ENCODE results near the gene ACSM2B.
"Not testable (repeated sequence)": the region's sequence is repeated elsewhere in the genome, so short reads cannot be mapped to it uniquely, and the experiment has no call there.

ACSM2B gene

GRCh38 chr16:20576145-20576544, at the start of gene ACSM2B:
Gene ACSM2B (minus strand): TSS chr16:20576367. CDS start chr16:20564845, 11,522 bp downstream.
- CTCF ChIA-PET; H3K27ac ChIP-seq; POLR2A ChIA-PET (ENCODE audit: low non-redundant PET); DNase-seq (ENCODE audit: low spot score): not testable (repeated sequence)

DNA sequence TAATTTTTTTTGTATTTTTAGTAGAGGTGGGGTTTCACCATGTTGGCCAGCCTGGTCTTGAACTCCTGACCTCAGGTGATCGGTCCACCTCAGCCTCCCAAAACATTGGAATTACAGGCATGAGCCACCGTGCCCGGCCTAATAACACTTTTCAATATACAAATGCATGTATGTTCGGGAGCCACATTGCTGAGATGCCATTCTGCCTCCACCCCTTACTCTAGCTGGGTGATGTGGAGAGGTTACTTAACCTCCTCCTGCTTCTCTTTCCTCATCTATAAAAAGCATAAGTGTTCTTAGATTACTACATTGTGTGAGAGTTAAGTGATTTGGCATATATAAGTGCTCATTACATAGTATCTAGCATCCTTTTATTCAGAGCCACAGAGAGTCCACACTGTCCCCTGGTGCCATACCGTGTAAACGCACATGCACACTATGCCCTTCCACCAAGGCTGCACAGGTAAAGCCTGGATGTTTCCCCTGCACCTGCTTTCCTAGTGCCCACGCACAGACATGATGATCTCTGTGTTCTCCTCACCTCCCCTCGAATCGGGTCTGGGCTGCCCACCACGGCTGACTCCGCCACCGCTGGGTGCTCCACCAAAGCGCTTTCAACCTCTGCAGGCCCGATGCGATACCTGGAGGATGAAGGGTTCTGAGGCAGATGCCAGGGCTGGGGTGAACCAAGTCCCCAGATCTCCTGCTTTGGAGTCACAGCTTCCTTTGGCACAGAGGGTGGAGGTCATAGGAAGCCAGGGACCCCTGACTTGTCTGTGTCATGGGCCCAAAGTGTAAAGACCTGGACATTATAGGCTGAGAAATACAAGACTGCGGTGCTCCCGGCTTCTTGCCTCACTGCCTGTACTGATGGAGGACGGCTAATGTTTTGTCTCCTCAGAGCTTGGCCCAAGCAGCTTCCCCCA, 49.0 kb upstream of the ACSM2B start:
- TF ChIP-seq, protein P1, sequence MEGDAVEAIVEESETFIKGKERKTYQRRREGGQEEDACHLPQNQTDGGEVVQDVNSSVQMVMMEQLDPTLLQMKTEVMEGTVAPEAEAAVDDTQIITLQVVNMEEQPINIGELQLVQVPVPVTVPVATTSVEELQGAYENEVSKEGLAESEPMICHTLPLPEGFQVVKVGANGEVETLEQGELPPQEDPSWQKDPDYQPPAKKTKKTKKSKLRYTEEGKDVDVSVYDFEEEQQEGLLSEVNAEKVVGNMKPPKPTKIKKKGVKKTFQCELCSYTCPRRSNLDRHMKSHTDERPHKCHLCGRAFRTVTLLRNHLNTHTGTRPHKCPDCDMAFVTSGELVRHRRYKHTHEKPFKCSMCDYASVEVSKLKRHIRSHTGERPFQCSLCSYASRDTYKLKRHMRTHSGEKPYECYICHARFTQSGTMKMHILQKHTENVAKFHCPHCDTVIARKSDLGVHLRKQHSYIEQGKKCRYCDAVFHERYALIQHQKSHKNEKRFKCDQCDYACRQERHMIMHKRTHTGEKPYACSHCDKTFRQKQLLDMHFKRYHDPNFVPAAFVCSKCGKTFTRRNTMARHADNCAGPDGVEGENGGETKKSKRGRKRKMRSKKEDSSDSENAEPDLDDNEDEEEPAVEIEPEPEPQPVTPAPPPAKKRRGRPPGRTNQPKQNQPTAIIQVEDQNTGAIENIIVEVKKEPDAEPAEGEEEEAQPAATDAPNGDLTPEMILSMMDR (conservative IDR thresholded peaks at IDR 0.05; ENCODE audit: low read depth): no peak
- ChIA-PET POLR2A (ENCODE audit: low non-redundant PET) (no interaction called here), CTCF (no interaction called here)
- no peak overlapping the region for H3K27ac ChIP-seq
- no peak for DNase-seq (ENCODE audit: low spot score)

DNA sequence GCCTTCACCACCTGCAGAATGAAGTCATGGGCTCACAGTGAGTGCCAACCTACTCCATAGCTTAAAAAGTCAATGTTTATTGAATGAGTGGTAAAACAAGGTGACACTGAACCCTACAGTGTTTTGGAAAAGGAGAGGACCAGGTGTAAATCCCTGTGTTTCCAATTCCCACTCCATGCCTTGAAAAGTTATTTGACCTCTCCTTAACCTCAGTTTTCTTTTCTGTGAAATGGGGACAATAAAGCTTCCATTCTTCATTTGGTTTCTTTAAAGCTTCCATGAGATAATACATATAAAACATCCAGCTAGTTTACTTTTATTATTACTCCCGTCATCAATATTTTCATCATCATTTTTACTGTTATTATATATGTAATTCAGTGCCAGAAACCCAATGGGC, 48.0 kb upstream of the ACSM2B start:
- no peak overlapping the region for H3K27ac ChIP-seq
- TF ChIP-seq, protein P1 (conservative IDR thresholded peaks at IDR 0.05; ENCODE audit: low read depth): no peak
- ChIA-PET POLR2A (ENCODE audit: low non-redundant PET) (no interaction called here), CTCF (interaction anchor here (0.8 kb wide), 1 partner anchor 11 kb away, joined by 3 read pairs; no protein-coding TSS in a partner anchor)
- no peak for DNase-seq (ENCODE audit: low spot score)

DNA sequence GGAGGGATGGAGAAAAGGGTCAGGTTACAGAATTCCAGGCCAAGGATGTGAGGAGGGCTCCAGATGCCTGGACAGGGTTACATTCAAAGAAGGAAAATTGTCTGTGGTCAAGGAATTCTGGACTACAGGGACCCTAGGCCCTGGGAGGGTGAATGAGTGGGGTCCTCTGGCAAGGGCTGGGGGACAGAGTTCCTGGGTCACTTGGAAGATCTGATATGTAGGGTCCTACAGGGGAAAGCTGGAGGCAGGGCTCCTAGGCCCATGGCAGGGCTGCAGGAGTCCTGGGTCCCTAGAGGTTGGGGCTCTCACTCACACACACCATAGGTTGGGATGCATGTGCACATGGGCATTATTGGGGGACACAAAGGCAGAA, 46.3 kb upstream of the ACSM2B start:
- H3K27ac ChIP-seq: no peak overlapping the region
- TF ChIP-seq, protein P1 (conservative IDR thresholded peaks at IDR 0.05; ENCODE audit: low read depth): no peak
- DNase-seq (ENCODE audit: low spot score): no peak
- CTCF ChIA-PET: interaction anchor here (0.6 kb wide), 1 partner anchor 559 kb away, joined by 3 read pairs; no protein-coding TSS in a partner anchor
- POLR2A ChIA-PET (ENCODE audit: low non-redundant PET): no interaction called here

DNA sequence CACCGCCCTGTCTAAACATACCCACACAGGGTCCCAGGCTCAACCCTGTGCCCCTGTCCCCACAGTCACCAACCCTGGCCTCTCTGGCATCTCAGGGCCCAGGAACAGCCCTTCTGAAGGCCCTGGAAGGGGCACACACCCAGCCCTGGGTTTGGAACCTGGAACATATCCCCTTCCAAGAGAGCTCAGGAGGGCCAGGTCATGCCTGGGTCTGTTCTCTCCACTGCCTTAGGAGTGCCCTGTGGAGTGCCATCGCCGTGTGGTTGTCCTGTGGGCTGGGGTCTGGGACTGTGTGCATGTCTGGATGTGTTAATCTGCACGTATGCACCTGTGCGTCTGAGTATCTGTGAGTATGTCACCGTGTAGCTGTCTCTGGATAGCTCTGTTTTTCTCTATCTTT, 45.2 kb upstream of the ACSM2B start:
- TF ChIP-seq, protein P1 (conservative IDR thresholded peaks at IDR 0.05; ENCODE audit: low read depth): no peak
- POLR2A ChIA-PET (ENCODE audit: low non-redundant PET): no interaction called here
- no peak for DNase-seq (ENCODE audit: low spot score)
- no peak overlapping the region for H3K27ac ChIP-seq
- CTCF ChIA-PET: no interaction called here

GRCh38 chr16:20620770-20621169, 44.6 kb upstream of the ACSM2B start:
- no peak for DNase-seq (ENCODE audit: low spot score)
- TF ChIP-seq, protein P1 (conservative IDR thresholded peaks at IDR 0.05; ENCODE audit: low read depth): no peak
- ChIA-PET POLR2A (ENCODE audit: low non-redundant PET) (no interaction called here), CTCF (no interaction called here)
- H3K27ac ChIP-seq: no peak overlapping the region

GRCh38 chr16:20620003-20620402, 43.8 kb upstream of the ACSM2B start:
- POLR2A ChIA-PET (ENCODE audit: low non-redundant PET): no interaction called here
- DNase-seq (ENCODE audit: low spot score): no peak
- TF ChIP-seq, protein P1 (conservative IDR thresholded peaks at IDR 0.05; ENCODE audit: low read depth): no peak
- CTCF ChIA-PET: no interaction called here
- H3K27ac ChIP-seq: no peak overlapping the region

Measured in RWPE1 (cell line).